HL-60 (cell line): ENCODE data around the gene ZNF678.

Experiments
- DNase-seq, 2 experiments: peaks; one replicate each; pipeline ENCODE4 v3.0.0-alpha.2; 2010 to 2020; ENCODE audit warnings: low read depth in 1 of 2, low spot score in 1 of 2
- H3K27ac ChIP-seq: fragments of 250-450 bp; sonication (Bioruptor Pico); replicated peaks from 2 replicates; pipeline ENCODE4 v1.5.1; 2020; ENCODE audit warnings: mild to moderate bottlenecking, moderate library complexity
- H3K27me3 ChIP-seq: fragments of 250-450 bp; sonication (Bioruptor Pico); 2 replicates; pipeline ENCODE4 v1.5.1; 2021; ENCODE audit warnings: mild to moderate bottlenecking, moderate library complexity; ENCODE audit not compliant: insufficient read depth, poor library complexity, severe bottlenecking
- H3K4me3 ChIP-seq: replicated peaks from 2 replicates; pipeline ENCODE4 v1.5.1; 2011; ENCODE audit warnings: mild to moderate bottlenecking, control low read depth, low read length; ENCODE audit not compliant: insufficient read depth
- CTCF ChIP-seq: IDR thresholded peaks from one replicate; pipeline ENCODE4 v1.5.1; 2011; ENCODE audit warnings: low read length, control low read depth, inconsistent platforms; ENCODE audit not compliant: insufficient read depth
- GABPA ChIP-seq: IDR thresholded peaks from 2 replicates; pipeline ENCODE4 v1.6.1; 2012; ENCODE audit warnings: low read depth
- POLR2AphosphoS5 ChIP-seq: IDR thresholded peaks from 2 replicates; pipeline ENCODE4 v1.6.1; 2012; ENCODE audit warnings: low read depth
- REST ChIP-seq: IDR thresholded peaks from 2 replicates; pipeline ENCODE4 v1.6.1; 2012; ENCODE audit warnings: low read depth; ENCODE audit not compliant: insufficient replicate concordance
- SPI1 ChIP-seq: IDR thresholded peaks from 2 replicates; pipeline ENCODE4 v1.6.1; 2012; ENCODE audit warnings: low read depth, mild to moderate bottlenecking, borderline replicate concordance

ZNF678 gene

GRCh38 chr1:227526524-227526923, 36.8 kb upstream of the ZNF678 start:
- no peak for TF ChIP-seq REST
- TF ChIP-seq POLR2AphosphoS5: no peak
- TF ChIP-seq SPI1: no peak
- no peak for TF ChIP-seq GABPA
- no peak for TF ChIP-seq CTCF
- DNase-seq: no peak
- Histone ChIP-seq H3K27me3 (no peaks in the 10 kb centered on the region), H3K4me3 (no peak overlapping the region), H3K27ac (no peak overlapping the region)

- Histone ChIP-seq H3K27ac (no peak overlapping the region), H3K4me3 (no peak overlapping the region), H3K27me3 (no peaks in the 10 kb centered on the region)
- DNase-seq: no peak
- no peak for TF ChIP-seq GABPA
- no peak for TF ChIP-seq SPI1
Observed at GRCh38 chr1:227532019-227532619, 31.2 kb upstream of the ZNF678 start.

- TF ChIP-seq REST: no peak
- TF ChIP-seq SPI1: no peak
- Histone ChIP-seq H3K27ac (no peak overlapping the region), H3K4me3 (no peak overlapping the region), H3K27me3 (no peaks in the 10 kb centered on the region)
- DNase-seq: no peak
Observed at GRCh38 chr1:227540170-227541098, 22.9 kb upstream of the ZNF678 start.

GRCh38 chr1:227541129-227541528, 22.2 kb upstream of the ZNF678 start:
- TF ChIP-seq SPI1: no peak
- Histone ChIP-seq H3K27me3 (no peaks in the 10 kb centered on the region), H3K4me3 (no peak overlapping the region), H3K27ac (no peak overlapping the region)
- no peak for DNase-seq

GRCh38 chr1:227541796-227542152, 21.6 kb upstream of the ZNF678 start:
- Histone ChIP-seq H3K27me3 (no peaks in the 10 kb centered on the region), H3K4me3 (no peak overlapping the region), H3K27ac (no peak overlapping the region)
- no peak for TF ChIP-seq SPI1
- no peak for TF ChIP-seq GABPA
- no peak for TF ChIP-seq REST
- TF ChIP-seq CTCF: no peak
- TF ChIP-seq POLR2AphosphoS5: no peak
- no peak for DNase-seq
